GM19035 (cell line): ENCODE data around the gene ARSB.
"Not testable (repeated sequence)": the region's sequence is repeated elsewhere in the genome, so short reads cannot be mapped to it uniquely, and the experiment has no call there.

Experiments
- ATAC-seq: cut with Tn5 transposase; IDR thresholded peaks from one replicate; pipeline ENCODE4 v1.9.1; 2021; ENCODE audit not compliant: unreplicated experiment

Gene ARSB

GRCh38 chr5:78783434-78784130, 201.5 kb downstream of the ARSB start:
- no peak for ATAC-seq

- ATAC-seq: no peak
These were observed 202.4 kb downstream of the ARSB start for GRCh38 chr5:78782728-78783127.

GRCh38 chr5:78781611-78782286, 203.4 kb downstream of the ARSB start:
- no peak for ATAC-seq

- ATAC-seq: no peak
These were observed 205.1 kb downstream of the ARSB start for GRCh38 chr5:78779771-78780616.

GRCh38 chr5:78779262-78779661, 205.8 kb downstream of the ARSB start:
- ATAC-seq: no peak

GRCh38 chr5:78778538-78778937, 206.6 kb downstream of the ARSB start:
- no peak for ATAC-seq

GRCh38 chr5:78777901-78778300, 207.2 kb downstream of the ARSB start:
- ATAC-seq: no peak

- ATAC-seq: no peak
These were observed 208.5 kb downstream of the ARSB start for GRCh38 chr5:78776637-78777036.

GRCh38 chr5:78773655-78774054, 211.5 kb downstream of the ARSB start:
- ATAC-seq: no peak

GRCh38 chr5:78771260-78772205, 213.6 kb downstream of the ARSB start:
- ATAC-seq: no peak

- ATAC-seq: no peak
These were observed 216.2 kb downstream of the ARSB start for GRCh38 chr5:78768781-78769380.

GRCh38 chr5:78766412-78766762, 218.7 kb downstream of the ARSB start:
- ATAC-seq: no peak

GRCh38 chr5:78765756-78766411, 219.2 kb downstream of the ARSB start:
- no peak for ATAC-seq

GRCh38 chr5:78765116-78765515, 220.0 kb downstream of the ARSB start:
- no peak for ATAC-seq

- ATAC-seq: no peak
These were observed 221.4 kb downstream of the ARSB start for GRCh38 chr5:78763659-78764189.

- not testable (repeated sequence) for ATAC-seq
These were observed 222.4 kb downstream of the ARSB start for GRCh38 chr5:78762743-78763142.

- ATAC-seq: no peak
These were observed 223.3 kb downstream of the ARSB start for GRCh38 chr5:78761840-78762239.

- ATAC-seq: no peak
These were observed 224.3 kb downstream of the ARSB start for GRCh38 chr5:78760770-78761169.

GRCh38 chr5:78760366-78760765, 224.7 kb downstream of the ARSB start:
- no peak for ATAC-seq
